Measurements from ENCODE around the gene LIFR. TPM values are rescaled to one million over a fixed set of nuclear protein-coding genes. Genes with fewer than 3 reads are reported as not detected.

The LIFR gene
- polyA plus RNA-seq, 1 experiment: 2.7 TPM

DNA sequence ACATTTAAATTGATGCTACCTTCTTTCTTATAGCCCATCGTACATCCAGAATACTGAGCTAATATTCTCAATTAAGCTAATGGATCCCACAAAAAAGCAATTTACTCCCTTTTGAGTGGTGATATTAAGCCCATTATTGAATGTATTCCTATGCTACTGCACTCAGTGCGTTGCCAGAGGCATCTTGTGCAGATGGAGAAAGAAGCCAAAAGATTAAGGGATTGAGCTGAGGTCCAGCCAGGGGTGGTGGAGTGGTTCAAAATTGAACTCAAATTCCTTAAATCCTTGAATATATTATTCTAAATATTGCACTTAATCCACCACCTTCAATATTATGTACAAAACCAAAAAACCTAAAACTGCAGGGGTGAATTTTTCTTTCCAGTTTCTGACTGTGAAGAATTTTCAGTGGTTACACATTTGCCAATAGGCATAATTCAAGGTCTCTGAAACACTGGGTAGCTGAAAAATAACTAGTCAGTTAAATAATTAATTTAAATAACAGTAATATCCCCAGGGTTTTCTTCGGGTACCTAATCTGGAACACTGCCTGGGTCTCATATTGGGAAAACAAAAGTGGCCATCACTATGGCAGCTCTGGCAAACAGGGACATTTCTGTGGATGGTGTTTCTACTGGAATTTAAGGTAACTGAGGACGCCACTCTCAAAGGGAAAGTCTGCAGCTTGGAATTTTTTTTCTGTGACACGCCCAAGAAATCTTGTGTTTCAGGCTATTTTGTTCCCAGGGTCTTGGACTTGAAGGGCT, 6.2 kb upstream of the LIFR start:
- H3K27me3 ChIP-seq (ENCODE audit: control insufficient read depth, insufficient read depth, low read length): peaks cover 1% of the 10 kb centered on the region; the same call in 1 of the 2 replicates
- no peak overlapping the region for H3K4me3 ChIP-seq (ENCODE audit: low read depth, low read length)
- TF ChIP-seq, protein P1, sequence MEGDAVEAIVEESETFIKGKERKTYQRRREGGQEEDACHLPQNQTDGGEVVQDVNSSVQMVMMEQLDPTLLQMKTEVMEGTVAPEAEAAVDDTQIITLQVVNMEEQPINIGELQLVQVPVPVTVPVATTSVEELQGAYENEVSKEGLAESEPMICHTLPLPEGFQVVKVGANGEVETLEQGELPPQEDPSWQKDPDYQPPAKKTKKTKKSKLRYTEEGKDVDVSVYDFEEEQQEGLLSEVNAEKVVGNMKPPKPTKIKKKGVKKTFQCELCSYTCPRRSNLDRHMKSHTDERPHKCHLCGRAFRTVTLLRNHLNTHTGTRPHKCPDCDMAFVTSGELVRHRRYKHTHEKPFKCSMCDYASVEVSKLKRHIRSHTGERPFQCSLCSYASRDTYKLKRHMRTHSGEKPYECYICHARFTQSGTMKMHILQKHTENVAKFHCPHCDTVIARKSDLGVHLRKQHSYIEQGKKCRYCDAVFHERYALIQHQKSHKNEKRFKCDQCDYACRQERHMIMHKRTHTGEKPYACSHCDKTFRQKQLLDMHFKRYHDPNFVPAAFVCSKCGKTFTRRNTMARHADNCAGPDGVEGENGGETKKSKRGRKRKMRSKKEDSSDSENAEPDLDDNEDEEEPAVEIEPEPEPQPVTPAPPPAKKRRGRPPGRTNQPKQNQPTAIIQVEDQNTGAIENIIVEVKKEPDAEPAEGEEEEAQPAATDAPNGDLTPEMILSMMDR (IDR thresholded peaks at IDR 0.05; ENCODE audit: insufficient read depth, low read depth, low read length): no peak
- CTCF ChIA-PET: interaction anchor here (1.9 kb wide), 1 partner anchor 121 kb away, joined by 5 read pairs; no protein-coding TSS in a partner anchor
- H3K36me3 ChIP-seq (ENCODE audit: control insufficient read depth, insufficient read depth, low read length): no peaks in the 10 kb centered on the region
- no peak for DNase-seq (ENCODE audit: low read depth)
- POLR2A ChIA-PET: no interaction called here

DNA sequence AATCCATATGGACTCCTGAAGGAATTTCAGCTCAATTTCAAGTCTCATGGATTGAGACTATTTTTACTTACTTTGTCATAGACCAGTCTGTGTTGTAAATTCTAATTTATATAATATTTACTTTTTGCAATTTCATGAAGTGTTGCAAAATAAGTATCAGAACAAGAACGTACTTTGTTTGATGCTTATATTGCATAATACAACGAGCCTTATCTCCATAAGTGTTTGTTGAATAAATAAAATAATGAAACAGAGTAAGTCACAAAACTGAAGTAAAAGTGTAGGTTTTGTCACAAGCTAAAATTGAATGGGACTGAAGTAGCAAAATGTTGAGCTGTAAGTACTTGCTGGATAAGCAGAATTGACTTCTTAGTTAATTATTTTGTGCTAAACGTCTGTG, 3.0 kb upstream of the LIFR start:
- ChIA-PET POLR2A (no interaction called here), CTCF (interaction anchor here (1.0 kb wide), 1 partner anchor 26 kb away, joined by 3 read pairs; no protein-coding TSS in a partner anchor)
- no peak for DNase-seq (ENCODE audit: low read depth)
- Histone ChIP-seq H3K36me3 (ENCODE audit: control insufficient read depth, insufficient read depth, low read length) (no peaks in the 10 kb centered on the region), H3K4me3 (ENCODE audit: low read depth, low read length) (no peak overlapping the region), H3K27me3 (ENCODE audit: control insufficient read depth, insufficient read depth, low read length) (peaks cover 1% of the 10 kb centered on the region; the same call in 1 of the 2 replicates)
- TF ChIP-seq, protein P1 (IDR thresholded peaks at IDR 0.05; ENCODE audit: insufficient read depth, low read depth, low read length): no peak

DNA sequence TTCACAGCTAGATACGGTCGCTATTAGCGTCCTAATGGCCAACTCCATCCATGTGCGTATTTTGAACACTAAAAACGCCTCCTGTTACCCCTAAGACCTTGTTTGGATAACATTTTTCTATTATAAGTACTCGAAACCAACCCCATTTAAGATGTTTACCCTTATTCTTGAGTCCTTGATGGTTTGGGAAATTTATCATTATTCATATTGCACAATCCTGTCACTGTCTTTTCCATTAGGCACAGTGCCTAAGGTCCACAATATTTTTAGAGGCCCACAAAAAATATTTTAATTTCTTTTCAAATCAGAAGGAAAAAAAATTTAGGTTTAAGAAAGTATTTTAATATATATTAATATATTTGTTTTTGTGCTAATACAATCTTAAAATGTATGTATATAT, 1.3 kb upstream of the LIFR start:
- TF ChIP-seq, protein P1 (IDR thresholded peaks at IDR 0.05; ENCODE audit: insufficient read depth, low read depth, low read length): no peak
- no peak for DNase-seq (ENCODE audit: low read depth)
- CTCF ChIA-PET: interaction anchor here (0.8 to 1.3 kb wide), 2 partner anchors 23 to 116 kb away, joined by 3 to 5 read pairs; no protein-coding TSS in a partner anchor
- Histone ChIP-seq H3K4me3 (ENCODE audit: low read depth, low read length) (peak overlapping the region; percentile 84), H3K36me3 (ENCODE audit: control insufficient read depth, insufficient read depth, low read length) (no peaks in the 10 kb centered on the region), H3K27me3 (ENCODE audit: control insufficient read depth, insufficient read depth, low read length) (peaks cover 1% of the 10 kb centered on the region; the same call in 1 of the 2 replicates)
- POLR2A ChIA-PET: no interaction called here

DNA sequence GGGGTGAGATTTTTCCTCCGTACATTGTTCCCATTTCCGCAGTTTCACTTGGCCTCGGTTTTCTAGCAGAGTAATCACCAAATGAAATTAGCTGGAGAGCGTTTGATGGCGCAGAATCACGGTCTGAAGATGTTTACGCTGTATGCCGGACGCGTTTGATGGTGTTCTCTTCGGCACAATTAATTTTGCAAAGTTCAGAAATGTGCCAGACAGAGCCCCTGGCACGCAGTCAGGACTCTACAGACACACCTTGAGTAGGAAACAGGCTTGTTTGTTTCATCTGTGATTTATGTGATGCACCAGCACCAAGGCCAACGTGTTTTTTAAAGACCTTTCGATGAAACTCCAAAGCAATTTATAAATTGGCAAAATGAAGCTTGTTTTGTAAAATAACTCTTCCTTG, 863 bp upstream of the LIFR start:
- ChIA-PET POLR2A (no interaction called here), CTCF (interaction anchor here (0.6 to 1.3 kb wide), 3 partner anchors 24 to 506 kb away, joined by 3 to 5 read pairs (median 3); no protein-coding TSS in a partner anchor)
- no peak for DNase-seq (ENCODE audit: low read depth)
- peaks cover 1% of the 10 kb centered on the region; the same call in 1 of the 2 replicates for H3K27me3 ChIP-seq (ENCODE audit: control insufficient read depth, insufficient read depth, low read length)
- no peaks in the 10 kb centered on the region for H3K36me3 ChIP-seq (ENCODE audit: control insufficient read depth, insufficient read depth, low read length)
- TF ChIP-seq, protein P1 (IDR thresholded peaks at IDR 0.05; ENCODE audit: insufficient read depth, low read depth, low read length): no peak
- H3K4me3 ChIP-seq (ENCODE audit: low read depth, low read length): peak overlapping the region; percentile 84

DNA sequence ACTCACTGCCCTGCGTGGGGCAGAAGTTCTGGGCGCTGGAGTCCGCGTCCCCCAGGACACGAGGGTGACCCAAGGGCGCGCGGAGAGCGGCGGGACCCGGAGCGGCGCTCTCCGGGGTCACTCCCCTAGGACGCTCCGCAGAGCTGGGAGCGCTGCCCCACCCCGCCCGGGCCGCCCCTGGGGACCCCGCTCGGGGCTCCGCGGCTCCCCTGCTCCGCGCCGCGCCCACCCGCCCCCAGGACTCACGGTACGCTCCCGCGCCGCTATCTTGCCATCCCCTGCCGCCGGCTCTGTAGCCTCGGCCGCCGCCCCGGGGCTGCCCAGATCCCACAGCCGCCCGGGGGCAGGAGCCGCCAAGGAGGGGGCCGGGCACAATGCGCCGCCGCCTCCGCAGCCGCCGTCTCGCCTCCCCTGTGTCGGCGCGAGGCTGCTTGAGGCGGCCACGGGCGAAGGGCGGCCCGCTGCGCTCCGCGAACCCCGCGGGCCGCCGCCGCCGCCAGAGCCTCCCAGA, 303 bp downstream of the LIFR start:
- TF ChIP-seq, protein P1 (IDR thresholded peaks at IDR 0.05; ENCODE audit: insufficient read depth, low read depth, low read length): no peak
- POLR2A ChIA-PET: no interaction called here
- no peaks in the 10 kb centered on the region for H3K27me3 ChIP-seq (ENCODE audit: control insufficient read depth, insufficient read depth, low read length)
- DNase-seq (ENCODE audit: low read depth): no peak
- no peaks in the 10 kb centered on the region for H3K36me3 ChIP-seq (ENCODE audit: control insufficient read depth, insufficient read depth, low read length)
- H3K4me3 ChIP-seq (ENCODE audit: low read depth, low read length): peak overlapping the region; percentile 84
- CTCF ChIA-PET: interaction anchor here (0.6 to 3.6 kb wide), 4 partner anchors 38 to 253 kb away, joined by 3 to 18 read pairs (median 4); no protein-coding TSS in a partner anchor
